ENCODE data around the gene ZNF649.

GRCh38 chr19:51903192-51903591 is 1.6 kb downstream of the ZNF649 start:
- TF ChIP-seq POLR2A (IDR thresholded peaks at IDR 0.05) (no peak), CTCF (IDR thresholded peaks at IDR 0.05) (no peak)

All from lower leg skin (tissue), 3 donors.